H1 (cell line): Measurements from ENCODE around the gene LBH. TPM values are rescaled to one million over a fixed set of nuclear protein-coding genes. Genes with fewer than 3 reads are reported as not detected.

Experiments used
- CTCF ChIA-PET: fragments of 300-600 bp; sonication (Branson Sonifier 250); formaldehyde crosslinking; loops from one replicate; lab custom pipeline; 2021; ENCODE audit not compliant: partially characterized antibody; lab: Charles Lee
- POLR2A ChIA-PET: fragments of 300-600 bp; sonication (Branson Sonifier 250); formaldehyde crosslinking; loops from one replicate; lab custom pipeline; 2021; ENCODE audit warnings: inconsistent platforms; ENCODE audit not compliant: partially characterized antibody; lab: Charles Lee
- DNase-seq, 2 experiments: peaks; one replicate each; pipeline versions ENCODE4 v3.0.0 to v3.0.0-alpha.2; 2010 to 2022; ENCODE audit warnings: low spot score in 2 of 2, low read depth in 1 of 2, mixed read lengths in 1 of 2
- FAIRE-seq: peaks from 2 replicates; lab custom pipeline; 2011; peaks lifted over from hg19 to GRCh38; lab: Jason Lieb, UNC
- H2AFZ ChIP-seq: 2 replicates; pipeline ENCODE4 v1.8.1; 2012; ENCODE audit warnings: low read length, inconsistent platforms
- H2AK5ac ChIP-seq: 2 replicates; pipeline ENCODE4 v1.6.1; 2013; ENCODE audit warnings: low read depth, low read length
- H2BK120ac ChIP-seq: replicated peaks from 2 replicates; pipeline ENCODE3; 2013; ENCODE audit warnings: low read depth, low read length, inconsistent platforms
- H2BK12ac ChIP-seq: 2 replicates; pipeline ENCODE4 v1.6.1; 2013; ENCODE audit warnings: low read depth, low read length
- H2BK15ac ChIP-seq: 2 replicates; pipeline ENCODE4 v1.6.1; 2013; ENCODE audit warnings: low read length
- H2BK20ac ChIP-seq: 2 replicates; pipeline ENCODE4 v1.6.1; 2013; ENCODE audit warnings: low read length
- H2BK5ac ChIP-seq: 2 replicates; pipeline ENCODE4 v1.6.1; 2013; ENCODE audit warnings: low read depth, low read length
- H3K14ac ChIP-seq: 2 replicates; pipeline ENCODE4 v1.6.1; 2013; ENCODE audit warnings: inconsistent platforms; ENCODE audit not compliant: insufficient read length
- H3K18ac ChIP-seq: 2 replicates; pipeline ENCODE4 v1.6.1; 2013; ENCODE audit warnings: low read length; ENCODE audit errors: extremely low read depth
- H3K23ac ChIP-seq: 2 replicates; pipeline ENCODE4 v1.6.1; 2013; ENCODE audit warnings: inconsistent platforms; ENCODE audit not compliant: insufficient read length
- H3K23me2 ChIP-seq: 2 replicates; pipeline ENCODE4 v1.6.1; 2013; ENCODE audit warnings: low read depth, low read length
- H3K27ac ChIP-seq: 2 replicates; pipeline ENCODE4 v1.6.1; 2011; ENCODE audit warnings: low read depth, low read length, inconsistent platforms
- H3K27me3 ChIP-seq, 4 experiments: replicated peaks in 1 of 4; 1 replicate in 1 of 4; 2 replicates in 3 of 4; pipeline versions ENCODE4 v1.6.1 to v1.8.1; 2011 to 2013; ENCODE audit warnings: low read length in 3 of 4, mild to moderate bottlenecking in 3 of 4, inconsistent platforms in 2 of 4, mixed read lengths in 2 of 4, moderate library complexity in 1 of 4; ENCODE audit not compliant: control insufficient read depth in 3 of 4, insufficient read depth in 3 of 4; ENCODE audit errors: extremely low read depth in 1 of 4
- H3K36me3 ChIP-seq, 4 experiments: 2 replicates each; pipeline versions ENCODE4 v1.6.1 to v1.8.1; 2011 to 2013; ENCODE audit warnings: mild to moderate bottlenecking in 4 of 4, low read length in 3 of 4, moderate library complexity in 2 of 4, control low read depth in 1 of 4, inconsistent platforms in 1 of 4; ENCODE audit not compliant: insufficient read depth in 4 of 4, control insufficient read depth in 2 of 4
- H3K4ac ChIP-seq: replicated peaks from 2 replicates; pipeline ENCODE3; 2013; ENCODE audit warnings: low read length, low read depth, mixed read lengths, inconsistent platforms; ENCODE audit not compliant: insufficient read length
- H3K4me1 ChIP-seq, 4 experiments: replicated peaks in 1 of 4; 1 replicate in 1 of 4; 2 replicates in 3 of 4; pipeline versions ENCODE4 v1.6.1 to v1.8.1; 2011 to 2013; ENCODE audit warnings: low read length in 3 of 4, inconsistent platforms in 2 of 4, mixed read lengths in 1 of 4; ENCODE audit not compliant: insufficient read depth in 4 of 4, control insufficient read depth in 3 of 4
- H3K4me2 ChIP-seq, 2 experiments: 2 replicates each; pipeline versions ENCODE4 v1.6.1 to v1.8.1; 2011 to 2013; ENCODE audit warnings: low read depth in 2 of 2, low read length in 2 of 2, control low read depth in 1 of 2, inconsistent platforms in 1 of 2, mild to moderate bottlenecking in 1 of 2; ENCODE audit not compliant: insufficient read depth in 1 of 2
- H3K4me3 ChIP-seq, 4 experiments: fragments of 200-600, 300-600 bp in 1 of 4; sonication (generic), shearing (Covaris generic), sonication (Bioruptor Twin) in 1 of 4; 2 replicates each; pipeline versions ENCODE4 v1.5.1 to v1.8.1; 2011 to 2016; ENCODE audit warnings: low read length in 4 of 4, low read depth in 3 of 4, control low read depth in 2 of 4, inconsistent platforms in 2 of 4, mild to moderate bottlenecking in 2 of 4, mixed read lengths in 1 of 4, moderate library complexity in 1 of 4; ENCODE audit not compliant: insufficient read depth in 2 of 4; ENCODE audit errors: extremely low read depth in 1 of 4
- H3K56ac ChIP-seq: replicated peaks from 2 replicates; pipeline ENCODE3; 2013; ENCODE audit warnings: low read depth, mild to moderate bottlenecking, mixed read lengths, low read length, inconsistent platforms; ENCODE audit not compliant: insufficient read length
- H3K79me1 ChIP-seq: 2 replicates; pipeline ENCODE4 v1.6.1; 2013; ENCODE audit warnings: low read depth, low read length, control low read depth
- H3K79me2 ChIP-seq, 2 experiments: 2 replicates each; pipeline versions ENCODE4 v1.6.1 to v1.8.1; 2012 to 2013; ENCODE audit warnings: low read length in 2 of 2, mild to moderate bottlenecking in 2 of 2, inconsistent platforms in 1 of 2; ENCODE audit not compliant: insufficient read depth in 2 of 2, control insufficient read depth in 1 of 2
- H3K9ac ChIP-seq, 4 experiments: replicated peaks in 1 of 4; 1 replicate in 1 of 4; 2 replicates in 3 of 4; pipeline versions ENCODE4 v1.6.1 to v1.8.1; 2011 to 2013; ENCODE audit warnings: low read depth in 3 of 4, low read length in 3 of 4, control low read depth in 2 of 4, mild to moderate bottlenecking in 2 of 4, moderate library complexity in 2 of 4, inconsistent platforms in 1 of 4; ENCODE audit errors: extremely low read depth in 1 of 4
- H3K9me3 ChIP-seq, 2 experiments: 2 replicates each; pipeline versions ENCODE4 v1.6.1 to v1.8.1; 2012 to 2013; ENCODE audit warnings: mild to moderate bottlenecking in 2 of 2, moderate library complexity in 2 of 2, control low read depth in 1 of 2, inconsistent platforms in 1 of 2, low read depth in 1 of 2, low read length in 1 of 2, mixed read lengths in 1 of 2; ENCODE audit not compliant: insufficient read depth in 2 of 2
- H4K20me1 ChIP-seq, 2 experiments: replicated peaks in 1 of 2; 2 replicates each; pipeline versions ENCODE3 to v1.8.1; 2011 to 2013; ENCODE audit warnings: inconsistent platforms in 2 of 2, low read length in 2 of 2, mild to moderate bottlenecking in 1 of 2; ENCODE audit not compliant: insufficient read depth in 2 of 2, control insufficient read depth in 1 of 2
- H4K5ac ChIP-seq: 2 replicates; pipeline ENCODE4 v1.6.1; 2013; ENCODE audit warnings: low read length, low read depth, mixed read lengths, inconsistent platforms; ENCODE audit not compliant: insufficient read length
- H4K8ac ChIP-seq: 2 replicates; pipeline ENCODE4 v1.8.0; 2013; ENCODE audit warnings: mild to moderate bottlenecking, moderate library complexity, low read length, inconsistent platforms; ENCODE audit not compliant: insufficient read depth; ENCODE audit errors: extremely low read depth
- H4K91ac ChIP-seq: replicated peaks from 2 replicates; pipeline ENCODE3; 2013; ENCODE audit warnings: low read length, mixed read lengths, inconsistent platforms; ENCODE audit not compliant: insufficient read length
- BCL11A ChIP-seq, 2 experiments: IDR thresholded peaks; one replicate each; pipeline ENCODE4 v1.6.1; 2011; ENCODE audit warnings: low read depth in 2 of 2, low read length in 2 of 2, mild to moderate bottlenecking in 2 of 2
- CREB1 ChIP-seq: IDR thresholded peaks from 2 replicates; pipeline ENCODE4 v1.6.1; 2012; ENCODE audit warnings: inconsistent platforms
- EGR1 ChIP-seq: IDR thresholded peaks from 2 replicates; pipeline ENCODE4 v1.6.1; 2011; ENCODE audit warnings: low read depth, low read length, borderline replicate concordance
- KDM1A ChIP-seq: fragments of 200-600, 300-600 bp; sonication (generic); IDR thresholded peaks from 2 replicates; pipeline ENCODE4 v1.7.1; 2016; ENCODE audit warnings: mild to moderate bottlenecking, low read length, borderline replicate concordance
- RAD21 ChIP-seq, 2 experiments: IDR thresholded peaks in 1 of 2; conservative IDR thresholded peaks in 1 of 2; 2 replicates each; pipeline ENCODE4 v1.6.1; 2011; ENCODE audit warnings: low read depth in 2 of 2, low read length in 2 of 2, improper control_type of control experiment in 1 of 2, inconsistent platforms in 1 of 2, mild to moderate bottlenecking in 1 of 2, moderate library complexity in 1 of 2
- RFX5 ChIP-seq: IDR thresholded peaks from 2 replicates; pipeline ENCODE4 v1.6.1; 2011; ENCODE audit warnings: low read depth, low read length, improper control_type of control experiment, borderline replicate concordance
- SP1 ChIP-seq: IDR thresholded peaks from 2 replicates; pipeline ENCODE4 v1.6.1; 2011; ENCODE audit warnings: low read depth, low read length
- WGBS, 2 experiments: shearing (Covaris generic) in 1 of 2; methylation state at CpG; one replicate each; pipeline versions ENCODE4 v1.1.6 to v1.1.7; 2013 to 2015; ENCODE audit warnings: low lambda C conversion rate in 2 of 2, mixed read lengths in 2 of 2, inconsistent platforms in 1 of 2, low coverage in 1 of 2, missing lambda C conversion rate in 1 of 2; ENCODE audit not compliant: insufficient replicate concordance in 2 of 2, insufficient coverage in 1 of 2, insufficient read length in 1 of 2; ENCODE audit errors: extremely low coverage in 1 of 2, missing lambda C conversion rate in 1 of 2; 5-methylcytosine and 5-hydroxymethylcytosine counted together
- polyA plus RNA-seq, 7 experiments: library from polyadenylated mRNA; depleted of rRNA in 3 of 7; stranded (reverse) in 5 of 7; unstranded in 2 of 7; fragments of >200 nt in 5 of 7; fragments of 200-250 nt in 2 of 7; gene quantifications; 1 replicate in 5 of 7; 2 replicates in 1 of 7; 4 replicates in 1 of 7; pipeline versions ENCODE4 v1.2.1 to v1.2.3, GENCODE V29; 2011 to 2013; ENCODE audit warnings: missing spikeins in 2 of 7, mixed read lengths in 2 of 7
- total RNA-seq: library from RNA; stranded (reverse); fragmentation: NEBNext Ultra II Directional; extraction: Animal tissue kit (Norgen Biotek cat#: 25700); gene quantifications from 2 replicates; pipeline ENCODE4 v1.2.1, GENCODE V29; 2021
- TF ChIP-seq, protein P1 (sequence below): IDR thresholded peaks from 2 replicates; pipeline ENCODE4 v1.6.1; 2012; ENCODE audit warnings: inconsistent platforms
- TF ChIP-seq, protein P2 (sequence below): IDR thresholded peaks from 2 replicates; pipeline ENCODE4 v1.6.1; 2011; ENCODE audit warnings: low read depth, mild to moderate bottlenecking, low read length; ENCODE audit not compliant: insufficient read depth
- TF ChIP-seq, protein P3 (sequence below): IDR thresholded peaks from 2 replicates; pipeline ENCODE4 v1.6.1; 2012; ENCODE audit warnings: inconsistent platforms

LBH gene
- total and polyA plus RNA-seq, 2 of the 8 experiments (the other 6 are each of a cell fraction or from before 2014, with no cell fraction given), result 25.7 to 34.5 TPM

DNA sequence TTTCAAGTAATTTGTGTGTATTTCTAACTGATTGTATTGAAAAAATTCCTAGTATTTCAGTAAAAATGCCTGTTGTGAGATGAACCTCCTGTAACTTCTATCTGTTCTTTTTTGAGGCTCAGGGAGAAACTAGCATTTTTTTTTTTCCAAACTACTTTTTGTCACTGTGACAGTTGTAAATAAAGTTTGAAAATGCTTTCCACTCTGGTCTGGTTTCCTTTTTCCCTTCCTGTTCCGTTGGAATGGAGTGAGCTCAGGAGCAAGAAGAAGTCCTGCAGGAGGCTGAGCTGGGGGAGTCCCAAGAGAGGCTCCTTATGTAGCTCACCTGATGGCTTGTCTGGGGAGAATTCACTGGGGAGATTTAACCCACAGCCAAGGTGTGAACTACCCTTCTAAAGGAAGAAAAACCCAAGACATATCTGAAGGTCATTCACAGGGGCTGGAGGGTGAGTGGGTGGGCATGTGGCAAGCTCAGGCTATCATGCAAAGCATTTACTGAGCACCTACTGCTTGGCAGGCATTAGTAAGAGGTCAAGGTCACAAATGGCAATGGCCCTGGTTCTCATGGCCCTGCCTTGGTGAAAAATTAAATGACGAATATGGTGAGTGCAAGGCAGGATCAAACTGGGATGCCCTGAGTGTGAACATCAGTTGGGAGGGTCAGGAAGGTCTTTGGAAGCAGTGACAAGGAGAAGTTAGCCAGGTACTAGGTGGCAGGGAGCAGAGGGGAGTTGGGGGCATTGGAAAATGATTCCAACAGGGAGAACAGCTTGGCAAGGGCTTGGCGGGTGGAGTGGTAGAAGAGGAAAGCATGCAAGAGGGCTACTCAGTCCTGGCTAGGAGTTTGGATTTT is 28.7 kb downstream of the LBH start:
- no peak overlapping the region for H4K5ac ChIP-seq
- no peaks in the 10 kb centered on the region for H3K79me1 ChIP-seq
- no peak overlapping the region for H3K23ac ChIP-seq
- H3K27me3 ChIP-seq, result no peaks in the 10 kb centered on the region
- H2BK120ac ChIP-seq, result no peak overlapping the region
- H3K4me1 ChIP-seq, result no peaks in the 10 kb centered on the region
- WGBS, 2 experiments, result 89% methylated on average over 3 of the region's 3 CpGs; no CpG with 5 or more reads in 1 of the 2 experiments
- no peak for DNase-seq
- no peak overlapping the region for H3K27ac ChIP-seq
- H3K9ac ChIP-seq, result no peak overlapping the region
- ChIA-PET POLR2A (no interaction called here), CTCF (interaction anchor here (0.7 to 1.5 kb wide), 3 partner anchors 21 to 315 kb away, joined by 3 to 10 read pairs (median 3); no protein-coding TSS in a partner anchor)
- H3K36me3 ChIP-seq, result peaks cover 0 to 10% (median 4%) of the 10 kb centered on the region in 4 experiments; a peak in 6 of 8 replicates
- H2BK5ac ChIP-seq, result 0 out of 2 replicates have a peak overlapping the region, but pooled peaks have one; percentile 39
- H3K4me2 ChIP-seq, result no peak overlapping the region
- no peaks in the 10 kb centered on the region; the same call in 1 of the 2 replicates for H3K23me2 ChIP-seq
- H2BK12ac ChIP-seq, result no peak overlapping the region
- no peak overlapping the region for H3K14ac ChIP-seq
- H4K20me1 ChIP-seq, result no peaks in the 10 kb centered on the region
- no peak overlapping the region for H4K91ac ChIP-seq
- H3K79me2 ChIP-seq, result no peaks in the 10 kb centered on the region
- H4K8ac ChIP-seq, result no peak overlapping the region
- no peak for FAIRE-seq
- H3K9me3 ChIP-seq, result no peaks in the 10 kb centered on the region
- no peak overlapping the region for H3K4ac ChIP-seq
- no peak overlapping the region for H3K56ac ChIP-seq
- no peak overlapping the region for H3K18ac ChIP-seq
- no peak overlapping the region for H2BK20ac ChIP-seq
- H2AK5ac ChIP-seq, result no peak overlapping the region
- no peak overlapping the region for H2AFZ ChIP-seq
- H3K4me3 ChIP-seq, result no peak overlapping the region
- H2BK15ac ChIP-seq, result no peak overlapping the region
- TF ChIP-seq, protein P1, sequence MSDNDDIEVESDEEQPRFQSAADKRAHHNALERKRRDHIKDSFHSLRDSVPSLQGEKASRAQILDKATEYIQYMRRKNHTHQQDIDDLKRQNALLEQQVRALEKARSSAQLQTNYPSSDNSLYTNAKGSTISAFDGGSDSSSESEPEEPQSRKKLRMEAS, result no peak
- no peak for TF ChIP-seq RFX5
- no peak for TF ChIP-seq SP1
- no peak for TF ChIP-seq KDM1A
- no peak for TF ChIP-seq BCL11A (IDR thresholded peaks at IDR 0.05; ENCODE audit: low read depth in 2 of 2, low read length in 2 of 2)
- TF ChIP-seq, protein P2, sequence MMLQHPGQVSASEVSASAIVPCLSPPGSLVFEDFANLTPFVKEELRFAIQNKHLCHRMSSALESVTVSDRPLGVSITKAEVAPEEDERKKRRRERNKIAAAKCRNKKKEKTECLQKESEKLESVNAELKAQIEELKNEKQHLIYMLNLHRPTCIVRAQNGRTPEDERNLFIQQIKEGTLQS, result no peak
- TF ChIP-seq, protein P3, sequence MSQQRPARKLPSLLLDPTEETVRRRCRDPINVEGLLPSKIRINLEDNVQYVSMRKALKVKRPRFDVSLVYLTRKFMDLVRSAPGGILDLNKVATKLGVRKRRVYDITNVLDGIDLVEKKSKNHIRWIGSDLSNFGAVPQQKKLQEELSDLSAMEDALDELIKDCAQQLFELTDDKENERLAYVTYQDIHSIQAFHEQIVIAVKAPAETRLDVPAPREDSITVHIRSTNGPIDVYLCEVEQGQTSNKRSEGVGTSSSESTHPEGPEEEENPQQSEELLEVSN, result no peak
- TF ChIP-seq RAD21 (IDR thresholded peaks at IDR 0.05 in 1 of 2, conservative IDR thresholded peaks at IDR 0.05 in 1 of 2; ENCODE audit: low read depth in 2 of 2, low read length in 2 of 2), result no peak
- TF ChIP-seq EGR1, result no peak
- no peak for TF ChIP-seq CREB1
